HepG2 (cell line): ENCODE measurements around the gene RANBP3. TPM values are rescaled to one million over a fixed set of nuclear protein-coding genes. Genes with fewer than 3 reads are reported as not detected.
A peak's percentile ranks its signal among the peaks of the same experiment; 100 is the strongest.

ENCODE experiments used
- ATAC-seq: fragments of 200-7000 bp; cut with Tn5 transposase; 3 replicates; pipeline ENCODE4 v1.9.1; 2020; ENCODE audit warnings: mild to moderate bottlenecking, moderate library complexity
- BruUV-seq: library from RNA; stranded (reverse); fragments of 400-500 nt; replicated peaks from 2 replicates; lab custom pipeline; 2021; lab: Mats Ljungman, UMichigan
- CTCF ChIA-PET: fragments of 300-600 bp; formaldehyde crosslinking; extraction: SDS; loops from one replicate; lab custom pipeline; 2021; ENCODE audit warnings: low total read pairs, inconsistent platforms, low intra/inter-chr PET ratio; lab: Yijun Ruan, JAX
- POLR2A ChIA-PET: fragments of 350-600 bp; sonication (Branson Sonifier 250); formaldehyde crosslinking; loops from one replicate; lab custom pipeline; 2020; ENCODE audit warnings: antibody characterized with exemption, inconsistent platforms; lab: Yijun Ruan, JAX
- DNase-seq: peaks from one replicate; pipeline ENCODE4 v3.0.0-alpha.2; 2015; ENCODE audit warnings: low spot score
- FAIRE-seq: peaks from 3 replicates; lab custom pipeline; 2011; peaks lifted over from hg19 to GRCh38; lab: Jason Lieb, UNC
- H2AFZ ChIP-seq: one replicate; pipeline ENCODE4 v1.6.1; 2011; ENCODE audit warnings: low read length, inconsistent platforms
- H3K27ac ChIP-seq: fragments of 300-600 bp; 3 replicates; pipeline ENCODE4 v1.8.0; 2011; ENCODE audit warnings: mixed run types, mild to moderate bottlenecking, mixed read lengths, low read length, inconsistent platforms; ENCODE audit not compliant: insufficient read depth; ENCODE audit errors: extremely low read length
- H3K27me3 ChIP-seq, 2 experiments: fragments of 200-600 bp in 1 of 2; 2 replicates in 1 of 2; 3 replicates in 1 of 2; pipeline versions ENCODE4 v1.6.0 to v1.8.0; 2011; ENCODE audit warnings: low read length in 2 of 2, mild to moderate bottlenecking in 2 of 2, moderate library complexity in 2 of 2, inconsistent platforms in 1 of 2; ENCODE audit not compliant: insufficient read depth in 2 of 2, control insufficient read depth in 1 of 2
- H3K36me3 ChIP-seq, 2 experiments: fragments of 200-600 bp in 1 of 2; replicated peaks in 1 of 2; 2 replicates in 1 of 2; 3 replicates in 1 of 2; pipeline versions ENCODE4 v1.5.1 to v1.8.0; 2011; ENCODE audit warnings: low read length in 2 of 2, inconsistent platforms in 1 of 2; ENCODE audit not compliant: insufficient read depth in 2 of 2, control insufficient read depth in 1 of 2
- H3K4me1 ChIP-seq: 2 replicates; pipeline ENCODE4 v1.5.1; 2012; ENCODE audit warnings: low read length, inconsistent platforms; ENCODE audit not compliant: insufficient read depth
- H3K4me2 ChIP-seq: 2 replicates; pipeline ENCODE4 v1.6.0; 2011; ENCODE audit warnings: low read depth, low read length, inconsistent platforms
- H3K4me3 ChIP-seq, 3 experiments: fragments of 200-600 bp in 1 of 3; sonication (generic), shearing (Covaris generic) in 1 of 3; replicated peaks in 1 of 3; 2 replicates each; pipeline ENCODE4 v1.5.1; 2011 to 2016; ENCODE audit warnings: low read length in 3 of 3, inconsistent platforms in 2 of 3, low read depth in 2 of 3, mild to moderate bottlenecking in 2 of 3, control low read depth in 1 of 3, mixed read lengths in 1 of 3; ENCODE audit not compliant: insufficient read depth in 1 of 3
- H3K79me2 ChIP-seq: one replicate; pipeline ENCODE4 v1.6.1; 2011; ENCODE audit warnings: low read length, inconsistent platforms; ENCODE audit not compliant: insufficient read depth
- H3K9ac ChIP-seq: 2 replicates; pipeline ENCODE4 v1.6.0; 2011; ENCODE audit warnings: mild to moderate bottlenecking, low read depth, low read length, inconsistent platforms; ENCODE audit not compliant: insufficient read depth
- H3K9me3 ChIP-seq: 2 replicates; pipeline ENCODE4 v1.5.1; 2012; ENCODE audit warnings: mild to moderate bottlenecking, low read length
- H4K20me1 ChIP-seq: 2 replicates; pipeline ENCODE4 v1.6.0; 2011; ENCODE audit warnings: inconsistent platforms, mild to moderate bottlenecking, low read length, moderate library complexity; ENCODE audit not compliant: insufficient read depth
- ISL2 ChIP-seq: sonication (generic); formaldehyde crosslinking; IDR thresholded peaks from 2 replicates; pipeline ENCODE4 v1.5.0; 2020; ENCODE audit warnings: missing genetic modification reagents
- JUN ChIP-seq: sonication (generic); formaldehyde crosslinking; IDR thresholded peaks from 2 replicates; pipeline ENCODE4 v1.4.0; 2020; ENCODE audit warnings: mild to moderate bottlenecking, missing genetic modification reagents
- MZF1 ChIP-seq: sonication (generic); formaldehyde crosslinking; IDR thresholded peaks from 2 replicates; pipeline ENCODE4 v1.8.1; 2023; ENCODE audit warnings: mild to moderate bottlenecking, missing genetic modification reagents, borderline replicate concordance
- NCOA2 ChIP-seq: sonication (generic); formaldehyde crosslinking; IDR thresholded peaks from 2 replicates; pipeline ENCODE4 v1.8.0; 2022; ENCODE audit warnings: inconsistent platforms
- TCF7L2 ChIP-seq: IDR thresholded peaks from 2 replicates; pipeline ENCODE4 v1.6.1; 2011; ENCODE audit warnings: mild to moderate bottlenecking, low read depth, low read length, moderate library complexity
- TEAD3 ChIP-seq: optimal IDR thresholded peaks from 2 replicates; pipeline ENCODE3; 2016; ENCODE audit warnings: borderline replicate concordance
- TRIM24 ChIP-seq: sonication (generic); formaldehyde crosslinking; IDR thresholded peaks from 2 replicates; pipeline ENCODE4 v1.8.0; 2022; ENCODE audit warnings: mild to moderate bottlenecking, missing genetic modification reagents
- ZNF12 ChIP-seq: sonication (generic); formaldehyde crosslinking; IDR thresholded peaks from 2 replicates; pipeline ENCODE4 v1.5.0; 2020; ENCODE audit warnings: missing genetic modification reagents
- ZNF253 ChIP-seq: sonication (generic); formaldehyde crosslinking; IDR thresholded peaks from 2 replicates; pipeline ENCODE4 v1.8.0; 2022; ENCODE audit warnings: mild to moderate bottlenecking, missing genetic modification reagents, borderline replicate concordance
- ZNF430 ChIP-seq: sonication (generic); formaldehyde crosslinking; IDR thresholded peaks from 2 replicates; pipeline ENCODE4 v1.9.0; 2021; ENCODE audit warnings: mild to moderate bottlenecking, missing genetic modification reagents
- ZNF530 ChIP-seq: sonication (generic); formaldehyde crosslinking; IDR thresholded peaks from 2 replicates; pipeline ENCODE4 v1.5.0; 2020; ENCODE audit warnings: low read depth, mild to moderate bottlenecking, missing genetic modification reagents
- WGBS: methylation state at CpG from one replicate; pipeline ENCODE4 v1.1.6; 2017; ENCODE audit warnings: low lambda C conversion rate; 5-methylcytosine and 5-hydroxymethylcytosine counted together
- in situ Hi-C: cut with HindIII; loops from 2 replicates; pipeline ENCODE4 v1.10.0; 2017; ENCODE audit warnings: low pct_unique_long_range_greater_than_20kb; ENCODE audit not compliant: extremely low pct_ligation_motif_present
- intact Hi-C: fragments of 100-400 bp; cut with micrococcal nuclease; formaldehyde crosslinking; loops from one replicate; pipeline ENCODE4 v1.10.0; 2022; ENCODE audit not compliant: unreplicated experiment
- polyA plus RNA-seq, 8 experiments: library from polyadenylated mRNA; depleted of rRNA in 3 of 8; stranded (reverse) in 7 of 8; unstranded in 1 of 8; fragments of >200 nt; fragmentation: Illumina TruSeq in 4 of 8; extraction: Trizol in 4 of 8; gene quantifications; 2 replicates each; pipeline versions ENCODE4 v1.2.1 to v1.2.3, GENCODE V29; 2011 to 2016; ENCODE audit warnings: low read depth in 4 of 8, missing spikeins in 1 of 8, mixed read lengths in 1 of 8; ENCODE audit not compliant: insufficient read depth in 1 of 8
- total RNA-seq, 5 experiments: library from RNA; depleted of rRNA; stranded (reverse); fragments of >200 nt; fragmentation: Illumina TruSeq; extraction: Trizol; gene quantifications; 2 replicates each; pipeline ENCODE4 v1.2.3, GENCODE V29; 2016; ENCODE audit warnings: low read depth in 1 of 5

The RANBP3 gene
- total and polyA plus RNA-seq, 2 of the 13 experiments (the other 11 are each of a cell fraction or from before 2014, with no cell fraction given) = 39.5 to 149 TPM

GRCh38 chr19:5967571-5967970 lies 10.4 kb downstream of the RANBP3 start:
- WGBS = 75% methylated on average over 7 of the region's 7 CpGs
- intact Hi-C loops = no loop called here
- no peak overlapping the region for H2AFZ ChIP-seq
- no peak for DNase-seq
- H3K9ac ChIP-seq = no peak overlapping the region
- H3K36me3 ChIP-seq = peaks cover 9 to 50% of the 10 kb centered on the region in 2 experiments
- POLR2A ChIA-PET = interaction anchor here (1.0 to 1.9 kb wide), 8 partner anchors 8 to 140 kb away, joined by 3 to 14 read pairs (median 4); partner anchors contain the start of gene RANBP3
- ATAC-seq = no peak
- no TSS peak for BruUV-seq
- TF ChIP-seq ZNF430 (CRISPR knock-in tag) = 0 out of 2 replicates have a peak, but pooled peaks have one; percentile 50
- TF ChIP-seq ISL2 (CRISPR knock-in tag) = no peak
- 0 out of 2 replicates have a peak, but pooled peaks have one; percentile 50 for TF ChIP-seq MZF1
- peak; percentile 11 for TF ChIP-seq TEAD3
- no peak for TF ChIP-seq ZNF530 (CRISPR knock-in tag)
- peak; percentile 33; the same call in 1 of the 2 replicates for TF ChIP-seq TRIM24
- no peak overlapping the region for H3K27ac ChIP-seq
- CTCF ChIA-PET = interaction anchor here (1.1 to 1.6 kb wide), 3 partner anchors 20 to 55 kb away, joined by 4 to 8 read pairs (median 7); no protein-coding TSS in a partner anchor
- no peak for FAIRE-seq
- no peaks in the 10 kb centered on the region for H3K9me3 ChIP-seq
- peaks cover 41% of the 10 kb centered on the region for H4K20me1 ChIP-seq
- H3K27me3 ChIP-seq = no peaks in the 10 kb centered on the region
- H3K4me1 ChIP-seq = peaks cover 98% of the 10 kb centered on the region
- no peak overlapping the region for H3K4me2 ChIP-seq
- in situ Hi-C loops = no loop called here
- no peak overlapping the region for H3K4me3 ChIP-seq
- peaks cover 100% of the 10 kb centered on the region for H3K79me2 ChIP-seq

GRCh38 chr19:5966941-5967340 lies 11.0 kb downstream of the RANBP3 start:
- H2AFZ ChIP-seq = no peak overlapping the region
- ATAC-seq = no peak
- peaks cover 7 to 44% of the 10 kb centered on the region in 2 experiments for H3K36me3 ChIP-seq
- in situ Hi-C loops = no loop called here
- FAIRE-seq = no peak
- H3K27ac ChIP-seq = no peak overlapping the region
- DNase-seq = no peak
- POLR2A ChIA-PET = interaction anchor here (0.7 to 1.3 kb wide), 2 partner anchors 8 to 9 kb away, joined by 3 to 4 read pairs; no protein-coding TSS in a partner anchor
- peaks cover 35% of the 10 kb centered on the region for H4K20me1 ChIP-seq
- H3K4me3 ChIP-seq = no peak overlapping the region
- H3K27me3 ChIP-seq = no peaks in the 10 kb centered on the region
- intact Hi-C loops = no loop called here
- CTCF ChIA-PET = interaction anchor here (1.6 kb wide), 1 partner anchor 21 kb away, joined by 7 read pairs; no protein-coding TSS in a partner anchor
- BruUV-seq = no TSS peak
- TF ChIP-seq JUN (no peak), TCF7L2 (no peak), ZNF253 (no peak), ZNF12 (CRISPR knock-in tag) (no peak), NCOA2 (CRISPR knock-in tag) (no peak)
- no peaks in the 10 kb centered on the region for H3K9me3 ChIP-seq
- H3K79me2 ChIP-seq = peaks cover 93% of the 10 kb centered on the region
- H3K9ac ChIP-seq = no peak overlapping the region; the same call in 1 of the 2 replicates
- no peak overlapping the region for H3K4me2 ChIP-seq
- H3K4me1 ChIP-seq = peaks cover 98% of the 10 kb centered on the region
- 94% methylated on average over 9 of the region's 9 CpGs for WGBS
